Smooth muscle cell (in vitro differentiated cells): ENCODE measurements around the gene MS4A18. TPM values are rescaled to one million over a fixed set of nuclear protein-coding genes. Genes with fewer than 3 reads are reported as not detected.

Experiments
- DNase-seq: peaks from one replicate; lab custom pipeline; 2025; ENCODE audit not compliant: unreplicated experiment; lab: John Stamatoyannopoulos, UW
- H2AFZ ChIP-seq: fragments of 200-600 bp; sonication (generic); 2 replicates; pipeline ENCODE4 v1.6.0; 2016; ENCODE audit warnings: antibody characterized with exemption, low read depth, mild to moderate bottlenecking
- H3F3A ChIP-seq: fragments of 200-600 bp; sonication (generic); 2 replicates; pipeline ENCODE4 v1.6.0; 2017; ENCODE audit warnings: antibody characterized with exemption, low read depth
- H3K27ac ChIP-seq: fragments of 200-600 bp; sonication (generic); 2 replicates; pipeline ENCODE4 v1.5.1; 2016; ENCODE audit warnings: low read depth, mild to moderate bottlenecking
- H3K27me3 ChIP-seq: fragments of 200-600 bp; sonication (generic); 2 replicates; pipeline ENCODE4 v1.6.1; 2016; ENCODE audit warnings: low read depth, mild to moderate bottlenecking
- H3K36me3 ChIP-seq: fragments of 200-600 bp; sonication (generic); 2 replicates; pipeline ENCODE4 v1.5.1; 2016; ENCODE audit warnings: low read depth
- H3K4me1 ChIP-seq: fragments of 200-600 bp; sonication (generic); 2 replicates; pipeline ENCODE4 v1.5.1; 2016; ENCODE audit warnings: low read depth
- H3K4me2 ChIP-seq: fragments of 200-600 bp; sonication (generic); 2 replicates; pipeline ENCODE4 v1.6.0; 2016; ENCODE audit warnings: mild to moderate bottlenecking
- H3K4me3 ChIP-seq: fragments of 200-600 bp; sonication (generic); 2 replicates; pipeline ENCODE4 v1.5.1; 2016; ENCODE audit warnings: mild to moderate bottlenecking
- H3K79me2 ChIP-seq: fragments of 200-600 bp; sonication (generic); 2 replicates; pipeline ENCODE4 v1.6.0; 2016; ENCODE audit warnings: low read depth, mild to moderate bottlenecking
- H3K9ac ChIP-seq: fragments of 200-600 bp; sonication (generic); 2 replicates; pipeline ENCODE4 v1.6.0; 2016; ENCODE audit warnings: low read depth
- H3K9me3 ChIP-seq: fragments of 200-600 bp; sonication (generic); replicated peaks from 2 replicates; pipeline ENCODE4 v1.5.1; 2016; ENCODE audit warnings: low read depth
- H4K20me1 ChIP-seq: fragments of 200-600 bp; sonication (generic); 2 replicates; pipeline ENCODE4 v1.6.0; 2016; ENCODE audit warnings: low read depth
- CTCF ChIP-seq: fragments of 200-600 bp; sonication (generic); IDR thresholded peaks from 2 replicates; pipeline ENCODE4 v1.5.1; 2017; ENCODE audit warnings: borderline replicate concordance, mild to moderate bottlenecking, antibody characterized with exemption; ENCODE audit not compliant: insufficient read depth, poor library complexity, severe bottlenecking
- WGBS: methylation state at CpG from one replicate; pipeline ENCODE4 v1.1.7; 2016; ENCODE audit warnings: low lambda C conversion rate; 5-methylcytosine and 5-hydroxymethylcytosine counted together
- polyA plus RNA-seq: library from polyadenylated mRNA; unstranded; fragments of >200 nt; fragmentation: Nextera tagmentation; extraction: Ambion mirVana; gene quantifications from 2 replicates; pipeline ENCODE4 v1.2.1, GENCODE V29; 2016
- total RNA-seq: library from RNA; depleted of rRNA; stranded (reverse); fragments of >200 nt; gene quantifications from 2 replicates; pipeline ENCODE4 v1.2.3, GENCODE V29; 2014

The MS4A18 gene
- total and polyA plus RNA-seq, 2 experiments from 2014 or later, result not detected

- H3K4me1 ChIP-seq, result no peaks in the 10 kb centered on the region
- no peaks in the 10 kb centered on the region for H3K79me2 ChIP-seq
- H3K4me3 ChIP-seq, result no peak overlapping the region
- no peak for DNase-seq
- no peaks in the 10 kb centered on the region for H4K20me1 ChIP-seq
- H3K27ac ChIP-seq, result no peak overlapping the region
- no peaks in the 10 kb centered on the region for H3F3A ChIP-seq
- no peaks in the 10 kb centered on the region for H3K9me3 ChIP-seq
- WGBS, result 91% methylated on average over 14 of the region's 14 CpGs
- H2AFZ ChIP-seq, result no peak overlapping the region
- no peak for TF ChIP-seq CTCF
- no peak overlapping the region for H3K9ac ChIP-seq
- H3K27me3 ChIP-seq, result no peaks in the 10 kb centered on the region
- no peaks in the 10 kb centered on the region for H3K36me3 ChIP-seq
- no peak overlapping the region for H3K4me2 ChIP-seq
Measured at GRCh38 chr11:60747359-60747873, 22.9 kb downstream of the MS4A18 start.

GRCh38 chr11:60748225-60748624, 23.7 kb downstream of the MS4A18 start:
- WGBS, result 90% methylated on average over 17 of the region's 17 CpGs

GRCh38 chr11:60748821-60749220, 24.3 kb downstream of the MS4A18 start:
- 83% methylated on average over 8 of the region's 8 CpGs for WGBS
- no peak for DNase-seq
- no peaks in the 10 kb centered on the region for H3K79me2 ChIP-seq
- no peaks in the 10 kb centered on the region for H3F3A ChIP-seq
- peaks cover 3% of the 10 kb centered on the region for H3K27me3 ChIP-seq
- H3K36me3 ChIP-seq, result no peaks in the 10 kb centered on the region
- H2AFZ ChIP-seq, result no peak overlapping the region
- H3K4me1 ChIP-seq, result no peaks in the 10 kb centered on the region
- H3K4me3 ChIP-seq, result no peak overlapping the region
- no peak for TF ChIP-seq CTCF
- no peak overlapping the region for H3K4me2 ChIP-seq
- H3K9me3 ChIP-seq, result no peaks in the 10 kb centered on the region
- H4K20me1 ChIP-seq, result no peaks in the 10 kb centered on the region
- no peak overlapping the region for H3K9ac ChIP-seq
- H3K27ac ChIP-seq, result no peak overlapping the region

More at GRCh38 chr11:60748225-60748624, 23.7 kb downstream of the MS4A18 start:
- Histone ChIP-seq H2AFZ (no peak overlapping the region), H3K36me3 (no peaks in the 10 kb centered on the region), H3K9me3 (no peaks in the 10 kb centered on the region), H3F3A (no peaks in the 10 kb centered on the region), H4K20me1 (no peaks in the 10 kb centered on the region), H3K4me1 (no peaks in the 10 kb centered on the region), H3K79me2 (no peaks in the 10 kb centered on the region), H3K4me3 (no peak overlapping the region), H3K9ac (no peak overlapping the region), H3K4me2 (no peak overlapping the region), H3K27ac (no peak overlapping the region), H3K27me3 (peaks cover 3% of the 10 kb centered on the region)
- DNase-seq, result no peak
- no peak for TF ChIP-seq CTCF

- Histone ChIP-seq H3K9me3 (no peaks in the 10 kb centered on the region), H3K9ac (no peak overlapping the region), H3K27ac (no peak overlapping the region), H3F3A (no peaks in the 10 kb centered on the region), H4K20me1 (no peaks in the 10 kb centered on the region), H3K36me3 (no peaks in the 10 kb centered on the region), H3K27me3 (peaks cover 3% of the 10 kb centered on the region), H3K4me2 (no peak overlapping the region), H3K79me2 (no peaks in the 10 kb centered on the region), H3K4me1 (no peaks in the 10 kb centered on the region), H3K4me3 (no peak overlapping the region), H2AFZ (no peak overlapping the region)
- 75% methylated on average over 3 of the region's 3 CpGs for WGBS
- TF ChIP-seq CTCF, result no peak
- no peak for DNase-seq
Measured at GRCh38 chr11:60750911-60751310, 26.4 kb downstream of the MS4A18 start.
